ENCODE data around the gene MS4A7.

GRCh38 chr11:60357771-60358170 is 20.6 kb upstream of the MS4A7 start:
- TF ChIP-seq POLR2AphosphoS5 (IDR thresholded peaks at IDR 0.05) (no peak), CTCF (IDR thresholded peaks at IDR 0.05 in 8 of 11, conservative IDR thresholded peaks at IDR 0.05 in 3 of 11) (no peak)

Data from spleen (tissue), 7 donors.